ENCODE data around the gene LRRFIP1.
"Not testable (repeated sequence)": the region's sequence is repeated elsewhere in the genome, so short reads cannot be mapped to it uniquely, and the experiment has no call there.

Gene LRRFIP1

GRCh38 chr2:237627441-237628246 is at the start of gene LRRFIP1:
Gene LRRFIP1, plus strand, starts transcription at chr2:237627587. Its CDS starts 58 bp downstream, at chr2:237627645.
- DNase-seq (ENCODE audit: low spot score), result no peak

- no peak for DNase-seq (ENCODE audit: low spot score)
Measured at GRCh38 chr2:237577956-237578870, 49.2 kb upstream of the LRRFIP1 start.

- no peak for DNase-seq (ENCODE audit: low spot score)
Measured at GRCh38 chr2:237581326-237581725, 46.1 kb upstream of the LRRFIP1 start.

DNA sequence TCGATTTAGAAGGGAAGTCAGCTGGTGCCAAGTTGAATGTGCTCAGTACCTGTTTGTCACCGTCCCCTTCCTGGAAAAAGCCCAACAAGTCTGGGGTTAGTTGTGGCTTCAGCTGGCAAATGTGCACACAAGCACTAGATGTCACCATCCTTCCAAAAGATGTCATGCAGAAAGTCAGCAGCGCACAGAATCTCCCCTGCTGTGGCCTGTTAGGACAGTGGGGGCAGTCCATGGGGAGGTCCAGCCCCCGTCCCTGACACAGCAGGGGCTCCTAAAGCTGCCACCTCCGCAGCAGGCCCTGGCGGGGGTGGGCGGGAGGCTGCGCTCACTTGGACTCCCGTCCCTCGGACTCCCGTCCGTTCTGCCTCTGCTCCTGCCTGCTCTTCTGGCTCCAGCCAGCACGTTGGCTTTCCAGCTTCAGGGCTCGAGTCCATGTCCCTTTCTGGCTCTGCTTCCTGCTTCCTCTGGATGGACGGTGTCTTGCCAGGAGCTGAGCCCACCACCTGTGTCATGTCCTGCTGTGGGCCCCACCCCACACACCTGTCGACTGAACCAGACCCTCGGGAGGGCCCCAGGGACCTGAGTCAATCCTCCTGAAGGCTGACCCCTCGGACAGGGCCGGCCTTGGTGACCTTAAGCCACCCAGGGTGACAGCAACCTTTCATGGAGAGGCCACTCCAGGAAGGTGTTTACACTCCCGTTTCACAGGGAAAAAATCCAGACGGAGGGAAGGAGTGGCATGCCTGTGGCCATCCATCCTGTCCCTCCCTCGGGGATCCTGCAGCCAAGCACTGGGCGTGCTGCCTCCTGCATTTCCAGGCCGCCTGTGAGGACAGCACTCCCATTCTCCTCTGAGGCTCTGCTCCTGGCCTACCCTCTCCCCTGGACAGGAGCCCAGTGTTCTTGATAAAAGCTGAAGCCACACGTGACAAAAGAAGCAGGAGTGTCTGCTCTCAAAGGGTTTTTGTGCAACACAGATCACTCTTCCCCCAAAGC is 45.3 kb upstream of the LRRFIP1 start:
- DNase-seq (ENCODE audit: low spot score), result peak; percentile 11

- no peak for DNase-seq (ENCODE audit: low spot score)
Measured at GRCh38 chr2:237583385-237584295, 43.7 kb upstream of the LRRFIP1 start.

DNA sequence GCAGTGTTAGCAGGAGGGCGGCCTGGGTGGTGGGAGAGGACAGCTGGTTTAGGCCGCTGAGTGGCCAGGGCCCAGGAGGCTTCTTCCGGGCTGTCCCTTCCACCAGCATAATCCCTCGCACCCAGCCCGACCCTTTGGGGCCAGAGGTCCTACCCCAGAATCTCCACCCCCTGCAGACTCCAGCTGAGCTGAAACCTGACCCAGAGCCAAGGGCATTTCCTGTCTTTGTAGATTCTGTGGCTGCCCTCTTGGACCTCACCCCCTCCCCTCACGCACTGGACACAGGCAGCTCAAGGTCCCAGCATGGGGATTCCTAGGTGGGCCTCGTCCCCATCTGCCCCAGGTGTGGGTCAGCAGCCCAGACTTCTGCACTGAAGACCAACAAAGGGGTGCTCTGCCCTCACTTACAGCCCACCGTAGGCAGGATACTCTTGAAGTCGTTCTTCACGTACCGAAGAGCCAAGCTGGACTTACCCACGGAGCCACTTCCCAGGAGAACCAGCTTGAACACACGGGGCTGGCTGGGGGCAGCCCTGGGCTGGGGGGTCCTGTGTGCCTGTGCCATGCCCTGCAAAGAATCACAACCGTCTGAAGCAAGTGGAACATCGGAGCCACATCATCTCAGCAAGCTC is 41.7 kb upstream of the LRRFIP1 start:
- DNase-seq (ENCODE audit: low spot score), result no peak

- no peak for DNase-seq (ENCODE audit: low spot score)
Measured at GRCh38 chr2:237588044-237588696, 39.2 kb upstream of the LRRFIP1 start.

GRCh38 chr2:237590272-237591140 is 36.9 kb upstream of the LRRFIP1 start, which contains the start of gene RAB17:
Gene RAB17, minus strand, starts transcription at chr2:237590734. Its CDS starts 4,580 bp downstream, at chr2:237586154.
- DNase-seq (ENCODE audit: low spot score), result peak; percentile 94

DNA sequence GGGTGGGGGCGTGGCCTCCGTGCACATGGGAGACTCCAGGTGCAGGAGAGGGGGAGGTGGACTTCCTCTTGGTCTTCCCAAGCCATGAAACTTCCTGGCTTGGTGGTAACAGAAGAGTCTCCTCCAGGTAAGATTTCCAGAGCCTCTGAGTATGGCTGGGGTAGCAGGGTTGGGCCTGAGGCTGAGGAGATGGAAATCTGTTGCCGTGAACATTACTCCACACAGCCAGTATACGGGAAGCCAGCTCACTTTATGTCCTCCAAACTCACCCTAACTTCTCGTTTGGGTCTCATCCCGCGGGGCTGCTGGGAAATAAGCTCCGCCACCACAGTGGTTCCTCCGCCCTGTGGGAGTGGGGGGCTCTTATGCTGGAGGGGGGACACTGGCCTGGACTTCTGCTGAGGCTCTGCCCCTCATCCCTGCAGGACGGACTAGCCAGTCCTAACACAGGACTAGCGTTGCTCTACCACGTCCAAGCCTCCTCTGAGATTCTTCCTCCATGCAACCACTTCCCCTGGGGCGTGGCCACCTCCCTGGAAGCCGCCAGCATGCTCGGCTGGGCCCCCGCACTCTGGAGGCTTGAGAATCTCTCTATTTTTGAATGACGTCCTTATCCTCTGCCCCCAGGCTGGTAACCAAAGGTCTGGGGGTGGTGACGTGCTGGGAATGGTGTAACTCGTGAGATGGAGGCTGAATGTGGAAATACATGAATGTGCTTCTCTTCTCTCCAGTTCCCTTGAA is 36.1 kb upstream of the LRRFIP1 start:
- peak; percentile 85 for DNase-seq (ENCODE audit: low spot score)

GRCh38 chr2:237592425-237592980 is 34.9 kb upstream of the LRRFIP1 start:
- DNase-seq (ENCODE audit: low spot score), result no peak

DNA sequence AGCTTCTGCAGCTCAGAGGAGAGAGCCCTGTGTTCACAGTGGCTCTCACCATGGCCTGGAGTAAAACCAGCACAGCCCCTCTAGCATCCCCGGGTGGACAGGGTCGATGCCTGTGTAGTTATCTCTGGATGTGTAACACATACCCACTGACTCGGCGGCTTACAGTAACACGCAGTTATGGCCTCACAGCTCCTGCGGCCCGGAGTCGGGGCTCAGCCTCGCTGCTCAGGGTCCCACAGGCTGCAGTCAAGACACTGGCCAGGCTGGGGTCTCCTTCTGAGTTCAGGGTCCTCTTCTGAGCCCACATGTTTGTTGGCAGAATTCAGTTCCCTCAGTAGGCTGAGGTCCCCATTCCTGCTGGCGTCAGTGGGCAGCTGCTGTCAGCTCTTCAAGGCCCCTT is 34.4 kb upstream of the LRRFIP1 start:
- DNase-seq (ENCODE audit: low spot score), result no peak

DNA sequence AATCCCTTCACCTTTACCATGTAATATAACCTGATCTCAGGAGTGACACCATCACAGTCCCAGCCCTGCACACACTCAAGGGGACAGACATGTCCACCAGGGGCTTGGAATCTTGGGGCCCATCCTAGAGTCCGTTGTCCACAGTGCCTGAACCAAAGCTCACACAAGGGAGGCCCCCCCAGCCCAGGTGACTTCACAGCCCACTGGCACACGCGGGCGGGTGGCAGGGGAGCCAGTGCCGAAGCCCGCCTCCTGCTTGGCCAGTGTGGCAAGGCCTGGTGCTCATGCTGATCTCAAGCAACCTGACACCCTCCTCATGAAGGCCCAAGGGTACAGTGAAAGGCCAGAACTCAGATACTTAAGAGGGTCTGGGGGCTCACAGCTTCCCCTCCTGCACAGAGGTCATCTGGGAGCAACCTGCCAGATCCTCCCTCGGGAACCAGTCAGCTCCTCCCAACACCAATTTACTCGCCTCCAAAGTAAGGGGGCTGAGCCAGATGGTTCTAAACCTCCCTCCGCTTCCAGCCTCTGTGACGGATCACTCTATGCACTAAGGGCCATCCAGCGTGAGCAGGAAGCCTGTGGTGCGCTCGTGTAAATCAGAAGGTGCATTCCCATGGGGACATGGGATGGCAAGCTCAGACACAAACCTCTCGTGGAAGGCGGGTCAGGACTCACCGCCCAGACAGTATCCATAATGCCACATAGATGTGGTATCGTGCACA is 33.6 kb upstream of the LRRFIP1 start:
- no peak for DNase-seq (ENCODE audit: low spot score)

DNA sequence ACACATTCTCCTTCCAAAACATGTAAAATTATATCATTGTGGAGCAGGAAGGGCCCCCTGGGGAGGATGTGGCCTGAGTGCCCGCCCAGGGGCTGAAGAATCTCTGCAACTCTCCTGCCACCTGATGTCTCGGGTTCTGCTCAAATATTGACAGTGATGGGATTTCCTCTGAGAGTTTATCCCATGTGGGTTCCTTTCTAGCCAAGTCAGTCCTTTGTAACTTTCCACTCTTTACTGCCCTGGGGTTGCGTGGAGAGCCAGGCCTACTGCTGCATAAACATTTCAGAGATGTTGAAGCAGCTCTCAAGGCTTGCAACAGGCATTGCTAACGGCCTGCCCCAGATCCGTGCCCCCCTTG is 32.9 kb upstream of the LRRFIP1 start:
- DNase-seq (ENCODE audit: low spot score), result no peak

DNA sequence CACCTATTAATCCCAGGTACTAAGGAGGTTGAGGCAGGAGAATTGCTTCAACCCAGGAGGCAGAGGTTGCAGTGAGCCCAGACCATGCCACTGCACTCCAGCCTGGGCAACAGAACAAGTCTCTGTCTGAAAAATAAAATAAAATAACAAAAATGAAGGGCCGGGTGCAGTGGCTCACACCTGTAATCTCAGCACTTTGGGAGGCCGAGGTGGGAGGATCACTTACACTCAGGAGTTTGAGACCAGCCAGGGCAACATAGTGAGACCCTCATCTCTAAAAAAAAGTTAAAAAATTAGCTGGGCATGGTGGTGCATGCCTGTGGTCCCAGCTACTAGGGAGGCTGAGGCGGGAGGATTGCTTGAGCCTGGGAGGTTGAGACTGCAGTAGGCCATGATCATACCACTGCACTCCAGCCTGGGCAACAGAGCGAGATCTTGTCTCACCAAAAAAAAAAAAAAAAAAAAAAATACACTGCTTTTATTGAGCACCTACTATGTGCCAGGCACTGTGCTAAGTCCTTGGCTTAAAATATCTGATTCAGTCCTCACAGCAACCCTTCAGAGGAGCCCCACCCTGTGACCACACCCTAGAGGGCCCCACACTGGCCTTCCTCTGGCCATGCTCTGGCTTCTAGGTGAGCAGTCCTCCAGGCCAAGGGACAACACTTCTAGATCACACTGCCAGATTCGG is 31.4 kb upstream of the LRRFIP1 start:
- DNase-seq (ENCODE audit: low spot score), result not testable (repeated sequence)

DNA sequence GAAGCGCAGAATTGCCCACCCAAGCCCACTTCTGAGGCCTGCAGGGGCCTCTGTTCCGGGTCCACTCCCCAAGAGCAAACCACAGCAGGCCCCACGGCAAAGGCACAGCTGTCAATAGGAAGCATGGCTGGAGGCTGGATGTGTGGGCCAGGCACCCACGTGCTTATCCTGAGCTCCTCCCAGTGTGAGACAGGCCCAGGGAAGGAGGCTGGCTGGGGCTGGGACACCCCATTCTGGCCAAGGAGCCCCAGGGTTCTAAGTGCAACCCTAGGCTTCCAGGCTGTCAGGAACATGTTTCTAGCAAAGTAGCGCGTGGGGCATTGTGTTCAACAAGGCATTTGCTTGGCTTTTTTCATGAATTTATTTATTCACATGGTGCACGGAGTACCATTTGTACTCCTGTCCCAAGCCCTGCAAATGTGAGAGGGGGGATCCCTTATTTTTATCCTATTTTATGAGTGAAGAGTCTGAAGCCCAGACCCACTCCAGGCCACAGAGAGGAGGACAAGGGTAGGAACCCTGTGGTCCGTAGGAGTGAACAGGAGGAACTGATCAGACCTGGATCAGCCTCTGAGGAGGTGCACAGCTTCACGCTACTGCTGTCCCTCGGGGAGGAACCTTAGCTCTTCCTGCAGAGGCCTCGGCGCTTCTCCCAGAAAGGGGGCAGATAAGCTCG is 30.7 kb upstream of the LRRFIP1 start:
- no peak for DNase-seq (ENCODE audit: low spot score)

All from SW480 (cell line).